ENCODE measurements around the gene TECR. TPM values are rescaled to one million over a fixed set of nuclear protein-coding genes. Genes with fewer than 3 reads are reported as not detected.

The TECR gene
- total and polyA plus RNA-seq, 9 of the 15 experiments (the other 6 are each of a cell fraction or from before 2014, with no cell fraction given), result 29.3 to 211 (median 81.4) TPM

GRCh38 chr19:14496029-14496833, 33.2 kb upstream of the TECR start, which contains the start of gene GIPC1 (continued):
- TF ChIP-seq MAX (CRISPR knock-in tag; IDR thresholded peaks at IDR 0.05), result peak; percentile 93
- TF ChIP-seq DNMT1 (IDR thresholded peaks at IDR 0.05), result no peak
- TF ChIP-seq ETS1 (conservative IDR thresholded peaks at IDR 0.05; ENCODE audit: control insufficient read depth, low read depth, low read length), result peak; percentile 81; the same call in 1 of the 2 replicates
- no peak for TF ChIP-seq KLF10 (CRISPR knock-in tag; IDR thresholded peaks at IDR 0.05)
- TF ChIP-seq ZNF146 (CRISPR knock-in tag; IDR thresholded peaks at IDR 0.05; ENCODE audit: unreplicated experiment), result no peak
- TF ChIP-seq EHMT2 (IDR thresholded peaks at IDR 0.05), result no peak
- no peak for TF ChIP-seq NUFIP1 (IDR thresholded peaks at IDR 0.05; ENCODE audit: partially characterized antibody)
- peak in 1 of 2 experiments; percentile 64; a peak in 1 of 4 replicates for TF ChIP-seq RCOR1 (IDR thresholded peaks at IDR 0.05; ENCODE audit: borderline replicate concordance in 1 of 2, low read depth in 2 of 2, low read length in 2 of 2)
- no peak for TF ChIP-seq ZNF507 (tag; conservative IDR thresholded peaks at IDR 0.05)
- TF ChIP-seq DLX4 (CRISPR knock-in tag; IDR thresholded peaks at IDR 0.05), result no peak
- no peak for TF ChIP-seq FOXJ3 (CRISPR knock-in tag; IDR thresholded peaks at IDR 0.05)
- peak; percentile 97 for TF ChIP-seq TCF7L2 (IDR thresholded peaks at IDR 0.05; ENCODE audit: low read depth, low read length)
- no peak for TF ChIP-seq ERF (CRISPR knock-in tag; IDR thresholded peaks at IDR 0.05)
- no peak for TF ChIP-seq TFAM (CRISPR knock-in tag; conservative IDR thresholded peaks at IDR 0.05)
- no peak for TF ChIP-seq ZNF212 (CRISPR knock-in tag; IDR thresholded peaks at IDR 0.05)
- TF ChIP-seq ZNF224 (CRISPR knock-in tag; IDR thresholded peaks at IDR 0.05), result no peak
- TF ChIP-seq LARP7 (IDR thresholded peaks at IDR 0.05), result no peak
- peak; percentile 38; the same call in 1 of the 2 replicates for TF ChIP-seq DPF2 (IDR thresholded peaks at IDR 0.05)
- TF ChIP-seq HCFC1 (IDR thresholded peaks at IDR 0.05; ENCODE audit: low read depth, low read length), result 0 out of 2 replicates have a peak, but pooled peaks have one; percentile 36
- TF ChIP-seq ARID3A (IDR thresholded peaks at IDR 0.05; ENCODE audit: borderline replicate concordance, low read depth, low read length), result no peak
- no peak for TF ChIP-seq ZNF232 (CRISPR knock-in tag; IDR thresholded peaks at IDR 0.05)
- TF ChIP-seq FOS (IDR thresholded peaks at IDR 0.05; ENCODE audit: extremely low read depth, insufficient read length), result peak; percentile 89
- TF ChIP-seq MEF2D (tag; conservative IDR thresholded peaks at IDR 0.05; ENCODE audit: low read depth), result no peak
- TF ChIP-seq MLX (CRISPR knock-in tag; conservative IDR thresholded peaks at IDR 0.05), result no peak
- TF ChIP-seq HES1 (IDR thresholded peaks at IDR 0.05; ENCODE audit: low read depth), result no peak
- TF ChIP-seq ZSCAN29 (IDR thresholded peaks at IDR 0.05), result no peak
